B cell (primary cell): ENCODE measurements around the gene CHD1. TPM values are rescaled to one million over a fixed set of nuclear protein-coding genes. Genes with fewer than 3 reads are reported as not detected.

Experiments used
- ATAC-seq: fragments of 200-7000 bp; cut with Tn5 transposase; one replicate; pipeline ENCODE4 v1.10.0; 2021; ENCODE audit warnings: low read depth, mild to moderate bottlenecking, moderate number of reproducible peaks, moderate library complexity
- CTCF ChIA-PET: fragments of 350-600 bp; sonication (Branson Sonifier 250); formaldehyde crosslinking; loops from one replicate; lab custom pipeline; 2021; ENCODE audit warnings: antibody characterized with exemption, inconsistent platforms; lab: Charles Lee
- POLR2A ChIA-PET: fragments of 350-600 bp; sonication (Branson Sonifier 250); formaldehyde crosslinking; loops from one replicate; lab custom pipeline; 2021; ENCODE audit warnings: antibody characterized with exemption; lab: Charles Lee
- DNase-seq: peaks from one replicate; pipeline ENCODE4 v3.0.0; 2013
- H2AFZ ChIP-seq: 2 replicates; pipeline ENCODE4 v1.6.1; 2012; ENCODE audit warnings: mild to moderate bottlenecking, low read depth, low read length; ENCODE audit not compliant: insufficient read depth, poor library complexity, severe bottlenecking
- H3K27ac ChIP-seq, 2 donors: 1 replicate in 1 of 2; 2 replicates in 1 of 2; pipeline ENCODE4 v1.5.1; 2012 to 2013; ENCODE audit warnings: low read length in 2 of 2, mild to moderate bottlenecking in 2 of 2, moderate library complexity in 1 of 2
- H3K27me3 ChIP-seq, 4 experiments: fragments of 200-600 bp in 1 of 4; sonication (generic) in 1 of 4; replicated peaks in 1 of 4; 1 replicate in 2 of 4; 2 replicates in 2 of 4; pipeline versions ENCODE4 v1.6.1 to v1.7.0; 2013 to 2016; ENCODE audit warnings: low read length in 3 of 4, mild to moderate bottlenecking in 2 of 4, mixed read lengths in 1 of 4, moderate library complexity in 1 of 4; ENCODE audit not compliant: insufficient read depth in 4 of 4, control insufficient read depth in 3 of 4; ENCODE audit errors: control extremely low read depth in 1 of 4
- H3K36me3 ChIP-seq, 2 experiments: replicated peaks in 1 of 2; 1 replicate in 1 of 2; 2 replicates in 1 of 2; pipeline versions ENCODE4 v1.6.1 to v1.7.1; 2013; ENCODE audit warnings: low read length in 1 of 2; ENCODE audit not compliant: insufficient read depth in 2 of 2, control insufficient read depth in 1 of 2; ENCODE audit errors: control extremely low read depth in 1 of 2, extremely low read depth in 1 of 2
- H3K4me1 ChIP-seq, 2 donors: fragments of 200-600 bp in 1 of 2; sonication (generic) in 1 of 2; 1 replicate in 1 of 2; 2 replicates in 1 of 2; pipeline versions ENCODE4 v1.5.1 to v1.6.1; 2013 to 2017; ENCODE audit warnings: low read length in 2 of 2; ENCODE audit not compliant: control insufficient read depth in 2 of 2, insufficient read depth in 2 of 2
- H3K4me2 ChIP-seq: replicated peaks from 2 replicates; pipeline ENCODE3; 2012; ENCODE audit warnings: mild to moderate bottlenecking, low read depth, low read length; ENCODE audit not compliant: poor library complexity, severe bottlenecking
- H3K4me3 ChIP-seq, 5 experiments: fragments of 200-600 bp in 1 of 5; sonication (generic) in 1 of 5; 1 replicate in 3 of 5; 2 replicates in 2 of 5; pipeline versions ENCODE4 v1.5.1 to v1.7.0; 2011 to 2016; ENCODE audit warnings: low read length in 4 of 5, mild to moderate bottlenecking in 4 of 5, low read depth in 2 of 5, control low read depth in 1 of 5, moderate library complexity in 1 of 5; ENCODE audit not compliant: insufficient read depth in 1 of 5; ENCODE audit errors: control extremely low read depth in 1 of 5, extremely low read depth in 1 of 5
- H3K79me2 ChIP-seq: fragments of 200-600 bp; sonication (generic); one replicate; pipeline ENCODE4 v1.6.0; 2016; ENCODE audit warnings: low read length; ENCODE audit not compliant: control insufficient read depth, insufficient read depth
- H3K9ac ChIP-seq: fragments of 200-600 bp; sonication (generic); 2 replicates; pipeline ENCODE4 v1.6.1; 2017; ENCODE audit warnings: mild to moderate bottlenecking, low read length, moderate library complexity
- H3K9me3 ChIP-seq, 3 donors: one replicate each; pipeline versions ENCODE4 v1.6.1 to v1.7.1; 2013; ENCODE audit warnings: low read length in 2 of 3; ENCODE audit not compliant: control insufficient read depth in 2 of 3, insufficient read depth in 1 of 3; ENCODE audit errors: control extremely low read depth in 1 of 3
- H4K20me1 ChIP-seq: 2 replicates; pipeline ENCODE4 v1.6.0; 2012; ENCODE audit warnings: mild to moderate bottlenecking, low read length; ENCODE audit not compliant: insufficient read depth, control insufficient read depth, poor library complexity, severe bottlenecking
- H3K27ac Mint-ChIP-seq: one replicate; pipeline ENCODE4 v1.8.0; 2021; ENCODE audit warnings: mixed read lengths
- H3K27me3 Mint-ChIP-seq: one replicate; pipeline ENCODE4 v1.8.0; 2021; ENCODE audit warnings: mixed read lengths
- H3K4me1 Mint-ChIP-seq: one replicate; pipeline ENCODE4 v1.8.0; 2021; ENCODE audit warnings: mixed read lengths
- H3K4me3 Mint-ChIP-seq: one replicate; pipeline ENCODE4 v1.8.0; 2021; ENCODE audit warnings: mixed read lengths
- H3K9me3 Mint-ChIP-seq: one replicate; pipeline ENCODE4 v1.8.0; 2022; ENCODE audit warnings: mixed read lengths; ENCODE audit not compliant: insufficient read depth
- EZH2 ChIP-seq: IDR thresholded peaks from 2 replicates; pipeline ENCODE4 v1.6.1; 2012; ENCODE audit warnings: borderline replicate concordance, low read depth, mild to moderate bottlenecking, moderate library complexity, low read length; ENCODE audit not compliant: insufficient read depth, poor library complexity, severe bottlenecking
- WGBS: methylation state at CpG from one replicate; pipeline ENCODE4 v1.1.5; 2013; ENCODE audit warnings: missing lambda C conversion rate; ENCODE audit not compliant: insufficient coverage; 5-methylcytosine and 5-hydroxymethylcytosine counted together
- intact Hi-C: fragments of 100-400 bp; cut with micrococcal nuclease; formaldehyde crosslinking; loops from one replicate; pipeline ENCODE4 v1.10.0; 2022
- polyA plus RNA-seq: library from polyadenylated mRNA; depleted of rRNA; stranded (reverse); fragments of >200 nt; gene quantifications from 2 replicates; pipeline ENCODE4 v1.2.3, GENCODE V29; 2012
- total RNA-seq, 2 donors: library from RNA; stranded (reverse); fragments of 120-200 nt in 1 of 2; gene quantifications; 1 replicate in 1 of 2; 2 replicates in 1 of 2; pipeline versions ENCODE4 v1.2.3 to v1.2.4, GENCODE V29; 2013 to 2022
- TF ChIP-seq, protein P1 (sequence below): fragments of 200-600 bp; IDR thresholded peaks from one replicate; pipeline ENCODE4 v1.8.0; 2022; ENCODE audit warnings: antibody characterized with exemption, mild to moderate bottlenecking

CHD1 gene
- total and polyA plus RNA-seq, 2 donors (not counting 1 experiment from before 2014, with no cell fraction given), result 27.8 to 91.4 TPM

DNA sequence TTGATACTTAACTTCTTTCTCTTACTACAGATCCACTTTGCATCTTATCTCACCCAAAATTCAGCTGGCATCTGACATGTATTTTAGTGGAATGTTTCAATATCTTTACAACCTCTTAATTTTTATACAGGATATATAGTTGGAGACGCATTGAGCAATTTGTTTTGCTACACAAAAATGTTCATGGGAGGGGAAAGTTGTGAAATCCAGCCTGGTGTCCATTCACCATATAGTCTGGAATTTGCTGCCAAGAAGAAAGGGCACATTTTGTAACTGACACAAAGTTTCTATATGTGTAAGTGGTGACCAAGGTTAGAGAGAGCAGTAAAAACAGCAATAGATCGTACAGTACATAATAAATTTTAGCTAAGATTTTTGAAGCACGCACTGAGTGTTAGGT lies 14.0 kb upstream of the CHD1 start:
- H3K27ac Mint-ChIP-seq, result no peak overlapping the region
- H3K27ac ChIP-seq, result no peak overlapping the region
- no peak overlapping the region for H3K4me3 Mint-ChIP-seq
- peaks cover 20% of the 10 kb centered on the region for H3K4me1 Mint-ChIP-seq
- intact Hi-C loops, result no loop called here
- TF ChIP-seq, protein P1, sequence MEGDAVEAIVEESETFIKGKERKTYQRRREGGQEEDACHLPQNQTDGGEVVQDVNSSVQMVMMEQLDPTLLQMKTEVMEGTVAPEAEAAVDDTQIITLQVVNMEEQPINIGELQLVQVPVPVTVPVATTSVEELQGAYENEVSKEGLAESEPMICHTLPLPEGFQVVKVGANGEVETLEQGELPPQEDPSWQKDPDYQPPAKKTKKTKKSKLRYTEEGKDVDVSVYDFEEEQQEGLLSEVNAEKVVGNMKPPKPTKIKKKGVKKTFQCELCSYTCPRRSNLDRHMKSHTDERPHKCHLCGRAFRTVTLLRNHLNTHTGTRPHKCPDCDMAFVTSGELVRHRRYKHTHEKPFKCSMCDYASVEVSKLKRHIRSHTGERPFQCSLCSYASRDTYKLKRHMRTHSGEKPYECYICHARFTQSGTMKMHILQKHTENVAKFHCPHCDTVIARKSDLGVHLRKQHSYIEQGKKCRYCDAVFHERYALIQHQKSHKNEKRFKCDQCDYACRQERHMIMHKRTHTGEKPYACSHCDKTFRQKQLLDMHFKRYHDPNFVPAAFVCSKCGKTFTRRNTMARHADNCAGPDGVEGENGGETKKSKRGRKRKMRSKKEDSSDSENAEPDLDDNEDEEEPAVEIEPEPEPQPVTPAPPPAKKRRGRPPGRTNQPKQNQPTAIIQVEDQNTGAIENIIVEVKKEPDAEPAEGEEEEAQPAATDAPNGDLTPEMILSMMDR, result no peak
- TF ChIP-seq EZH2, result no peak
- H3K79me2 ChIP-seq, result peaks cover 36% of the 10 kb centered on the region
- DNase-seq (no peak), ATAC-seq (no peak)
- no peak overlapping the region for H3K9ac ChIP-seq
- H2AFZ ChIP-seq, result no peak overlapping the region
- no peaks in the 10 kb centered on the region for H3K27me3 ChIP-seq
- no peaks in the 10 kb centered on the region for H3K27me3 Mint-ChIP-seq
- no peak overlapping the region for H3K4me2 ChIP-seq
- POLR2A ChIA-PET, result no interaction called here
- no peaks in the 10 kb centered on the region for H3K9me3 Mint-ChIP-seq
- H3K9me3 ChIP-seq, result no peaks in the 10 kb centered on the region
- H3K4me3 ChIP-seq, result no peak overlapping the region
- WGBS, result 100% methylated on average over 1 of the region's 3 CpGs
- H4K20me1 ChIP-seq, result no peaks in the 10 kb centered on the region
- CTCF ChIA-PET, result no interaction called here
- H3K36me3 ChIP-seq, result no peaks in the 10 kb centered on the region
- H3K4me1 ChIP-seq, result no peaks in the 10 kb centered on the region

DNA sequence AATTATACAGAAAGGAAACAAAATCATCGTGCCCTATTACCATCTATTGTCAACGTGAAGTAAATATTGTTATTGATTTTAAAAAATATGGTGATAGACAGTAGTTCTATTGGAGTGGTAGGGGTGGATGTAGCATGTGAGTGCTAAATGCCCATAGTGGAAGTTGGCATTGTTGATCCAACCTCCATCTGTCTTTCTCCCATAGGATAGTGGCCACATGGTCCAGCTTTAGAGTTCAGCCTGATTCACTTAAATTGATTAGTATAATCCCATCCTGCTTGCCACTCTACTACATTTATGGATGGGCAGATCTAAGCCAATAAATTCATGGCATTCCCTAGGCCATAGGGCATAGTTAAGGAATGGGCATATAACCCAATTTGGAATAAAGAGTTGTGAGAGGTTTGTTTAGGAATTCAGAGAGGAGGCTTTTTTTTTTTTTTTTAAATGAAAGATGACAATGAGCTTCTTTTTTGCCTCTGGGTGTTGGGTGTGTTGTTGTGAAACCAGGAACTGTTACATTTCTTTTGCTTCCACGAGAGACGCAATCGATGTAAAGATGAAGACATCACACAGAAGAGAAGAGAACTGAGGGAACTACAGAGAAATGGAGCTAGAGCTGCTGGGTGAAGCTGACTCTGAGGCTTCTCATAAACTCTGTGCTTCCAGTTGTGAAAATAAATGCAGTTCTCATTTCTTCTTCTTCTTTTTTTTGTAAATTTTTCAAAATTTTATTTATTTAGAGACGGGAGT lies 12.5 kb upstream of the CHD1 start:
- no peak for ATAC-seq
- Histone ChIP-seq H3K4me2 (no peak overlapping the region), H2AFZ (no peak overlapping the region), H3K79me2 (peaks cover 46% of the 10 kb centered on the region), H3K4me1 (no peaks in the 10 kb centered on the region), H3K9me3 (no peaks in the 10 kb centered on the region), H3K27ac (no peak overlapping the region), H4K20me1 (no peaks in the 10 kb centered on the region), H3K4me3 (no peak overlapping the region), H3K27me3 (no peaks in the 10 kb centered on the region), H3K9ac (no peak overlapping the region), H3K36me3 (no peaks in the 10 kb centered on the region)
- no peak overlapping the region for H3K27ac Mint-ChIP-seq
- intact Hi-C loops, result no loop called here
- no peak for DNase-seq
- ChIA-PET POLR2A (interaction anchor here (0.7 kb wide), 2 partner anchors 21 to 1855 kb away, joined by 4 read pairs; no protein-coding TSS in a partner anchor), CTCF (interaction anchor here (1.0 kb wide), 2 partner anchors 13 to 36 kb away, joined by 3 read pairs; no protein-coding TSS in a partner anchor)
- no peak overlapping the region for H3K4me3 Mint-ChIP-seq
- no peaks in the 10 kb centered on the region for H3K9me3 Mint-ChIP-seq
- TF ChIP-seq, protein P1, result no peak
- TF ChIP-seq EZH2, result no peak
- 96% methylated on average over 3 of the region's 6 CpGs for WGBS
- H3K27me3 Mint-ChIP-seq, result no peaks in the 10 kb centered on the region
- H3K4me1 Mint-ChIP-seq, result peaks cover 20% of the 10 kb centered on the region
